GM19452 (cell line): ENCODE results near the gene SRRM2.

Source experiments
- ATAC-seq: cut with Tn5 transposase; IDR thresholded peaks from one replicate; pipeline ENCODE4 v1.9.1; 2021; ENCODE audit not compliant: unreplicated experiment

SRRM2 gene

GRCh38 chr16:2761472-2761871 lies 9.0 kb downstream of the SRRM2 start:
- no peak for ATAC-seq

GRCh38 chr16:2761886-2762583 lies 9.6 kb downstream of the SRRM2 start:
- no peak for ATAC-seq

GRCh38 chr16:2762711-2763110 lies 10.3 kb downstream of the SRRM2 start:
- no peak for ATAC-seq

- no peak for ATAC-seq
These were observed 10.7 kb downstream of the SRRM2 start for GRCh38 chr16:2763173-2763572.

GRCh38 chr16:2764718-2765117 lies 12.3 kb downstream of the SRRM2 start:
- no peak for ATAC-seq

GRCh38 chr16:2765462-2766404 lies 13.3 kb downstream of the SRRM2 start:
- ATAC-seq = no peak

GRCh38 chr16:2766430-2767139 lies 14.1 kb downstream of the SRRM2 start:
- no peak for ATAC-seq

- no peak for ATAC-seq
These were observed 14.8 kb downstream of the SRRM2 start for GRCh38 chr16:2767140-2767731.

GRCh38 chr16:2767891-2768290 lies 15.5 kb downstream of the SRRM2 start:
- no peak for ATAC-seq

GRCh38 chr16:2768403-2769089 lies 16.1 kb downstream of the SRRM2 start:
- ATAC-seq = no peak

GRCh38 chr16:2769100-2769529 lies 16.7 kb downstream of the SRRM2 start:
- no peak for ATAC-seq

- no peak for ATAC-seq
These were observed 17.2 kb downstream of the SRRM2 start for GRCh38 chr16:2769675-2770056.

GRCh38 chr16:2770057-2770951 lies 17.9 kb downstream of the SRRM2 start:
- no peak for ATAC-seq

GRCh38 chr16:2771496-2772402 lies 19.3 kb downstream of the SRRM2 start:
- ATAC-seq = no peak

- ATAC-seq = no peak
These were observed 20.9 kb downstream of the SRRM2 start for GRCh38 chr16:2773188-2773968.

GRCh38 chr16:2774161-2774891 lies 21.9 kb downstream of the SRRM2 start:
- ATAC-seq = no peak

GRCh38 chr16:2775131-2775716 lies 22.8 kb downstream of the SRRM2 start:
- no peak for ATAC-seq
